ENCODE results near the gene NAV2. TPM values are rescaled to one million over a fixed set of nuclear protein-coding genes. Genes with fewer than 3 reads are reported as not detected.
"Not testable (repeated sequence)": the region's sequence is repeated elsewhere in the genome, so short reads cannot be mapped to it uniquely, and the experiment has no call there.

Gene NAV2
- total and polyA plus RNA-seq, 5 experiments from 2014 or later, result 0.06 to 4.2 (median 1.1) TPM; not detected in 1

GRCh38 chr11:19921976-19922688 is 209.5 kb downstream of the NAV2 start:
- ATAC-seq (no peak), DNase-seq (no peak)
- H3K36me3 Mint-ChIP-seq, result no peaks in the 10 kb centered on the region
- POLR2A ChIA-PET, result no interaction called here
- H3K27me3 Mint-ChIP-seq, result peaks cover 12 to 24% (median 22%) of the 10 kb centered on the region in 5 donors
- H3K4me3 Mint-ChIP-seq, result no peak overlapping the region
- H3K4me1 Mint-ChIP-seq, result no peaks in the 10 kb centered on the region
- H3K9me3 Mint-ChIP-seq, result peaks cover 0 to 4% (median 0%) of the 10 kb centered on the region in 9 donors
- no peak overlapping the region for H3K27ac Mint-ChIP-seq

- POLR2A ChIA-PET, result no interaction called here
Observed at GRCh38 chr11:19922689-19923035, 210.0 kb downstream of the NAV2 start.

GRCh38 chr11:19923626-19924025 is 211.0 kb downstream of the NAV2 start:
- Mint-ChIP-seq H3K27ac (no peak overlapping the region), H3K4me1 (no peaks in the 10 kb centered on the region), H3K9me3 (peaks cover 0 to 4% (median 0%) of the 10 kb centered on the region in 9 donors), H3K27me3 (peaks cover 9 to 22% (median 12%) of the 10 kb centered on the region in 5 donors), H3K4me3 (no peak overlapping the region), H3K36me3 (no peaks in the 10 kb centered on the region)
- ATAC-seq (no peak), DNase-seq (no peak)
- POLR2A ChIA-PET, result no interaction called here

More at GRCh38 chr11:19922689-19923035, 210.0 kb downstream of the NAV2 start:
- H3K27ac Mint-ChIP-seq, result no peak overlapping the region
- peaks cover 9 to 22% (median 22%) of the 10 kb centered on the region in 5 donors for H3K27me3 Mint-ChIP-seq
- no peaks in the 10 kb centered on the region for H3K4me1 Mint-ChIP-seq
- H3K9me3 Mint-ChIP-seq, result peaks cover 0 to 4% (median 0%) of the 10 kb centered on the region in 9 donors
- DNase-seq (no peak), ATAC-seq (no peak)
- no peak overlapping the region for H3K4me3 Mint-ChIP-seq
- no peaks in the 10 kb centered on the region for H3K36me3 Mint-ChIP-seq

GRCh38 chr11:19924311-19924710 is 211.7 kb downstream of the NAV2 start:
- POLR2A ChIA-PET, result interaction anchor here (0.5 kb wide), 1 partner anchor 442 kb away, joined by 5 read pairs; no protein-coding TSS in a partner anchor
- Mint-ChIP-seq H3K27me3 (peaks cover 5 to 20% (median 12%) of the 10 kb centered on the region in 5 donors), H3K4me1 (no peaks in the 10 kb centered on the region), H3K27ac (no peak overlapping the region), H3K4me3 (no peak overlapping the region), H3K36me3 (no peaks in the 10 kb centered on the region), H3K9me3 (peaks cover 0 to 2% (median 0%) of the 10 kb centered on the region in 9 donors)
- no peak for DNase-seq
- ATAC-seq, result no peak

DNA sequence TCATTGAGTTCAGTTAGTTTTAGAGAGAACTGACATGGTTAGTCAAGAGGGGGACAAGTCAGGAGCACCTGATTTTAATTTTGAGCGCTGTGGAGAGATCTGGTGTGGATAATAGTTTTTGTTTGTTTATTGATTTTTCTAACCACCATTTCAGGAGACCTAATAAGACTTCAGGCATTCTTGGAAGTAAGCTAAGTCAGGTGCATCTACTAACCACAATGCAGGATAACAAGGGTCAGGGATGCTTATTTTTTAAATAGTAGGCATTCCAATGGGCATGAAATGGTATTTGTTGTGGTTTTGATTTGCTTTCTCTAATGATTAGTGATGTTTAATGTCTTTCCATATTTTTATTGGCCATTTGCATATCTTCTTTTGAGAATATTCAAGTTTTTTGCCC is 212.1 kb downstream of the NAV2 start:
- Mint-ChIP-seq H3K36me3 (no peaks in the 10 kb centered on the region), H3K27me3 (peaks cover 1 to 16% (median 9%) of the 10 kb centered on the region in 5 donors), H3K9me3 (no peaks in the 10 kb centered on the region), H3K4me1 (no peaks in the 10 kb centered on the region), H3K27ac (no peak overlapping the region), H3K4me3 (no peak overlapping the region)
- no peak for ATAC-seq
- DNase-seq, result no peak
- POLR2A ChIA-PET, result no interaction called here

DNA sequence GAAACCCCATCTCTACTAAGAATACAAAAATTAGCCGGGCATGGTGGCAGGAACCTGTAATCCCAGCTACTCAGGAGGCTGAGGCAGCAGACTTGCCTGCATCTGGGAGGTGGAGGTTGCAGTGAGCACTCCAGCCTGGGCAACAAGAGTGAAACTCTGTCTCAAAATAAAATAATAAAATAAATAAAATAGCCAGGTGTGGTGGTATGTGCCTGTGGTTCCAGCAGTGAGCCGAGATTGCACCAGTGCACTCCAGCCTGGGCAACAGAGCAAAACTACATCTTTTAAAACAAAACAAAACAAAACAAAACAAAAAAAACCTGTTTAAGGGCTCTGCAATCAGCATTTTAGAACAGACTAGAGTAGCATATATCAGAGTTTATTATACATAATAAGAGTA is 214.8 kb downstream of the NAV2 start:
- H3K36me3 Mint-ChIP-seq, ATAC-seq, H3K4me3 Mint-ChIP-seq, H3K27ac Mint-ChIP-seq, H3K4me1 Mint-ChIP-seq, POLR2A ChIA-PET, H3K9me3 Mint-ChIP-seq, DNase-seq: not testable (repeated sequence)
- H3K27me3 Mint-ChIP-seq, result peaks cover 2 to 14% (median 10%) of the 10 kb centered on the region in 5 donors

DNA sequence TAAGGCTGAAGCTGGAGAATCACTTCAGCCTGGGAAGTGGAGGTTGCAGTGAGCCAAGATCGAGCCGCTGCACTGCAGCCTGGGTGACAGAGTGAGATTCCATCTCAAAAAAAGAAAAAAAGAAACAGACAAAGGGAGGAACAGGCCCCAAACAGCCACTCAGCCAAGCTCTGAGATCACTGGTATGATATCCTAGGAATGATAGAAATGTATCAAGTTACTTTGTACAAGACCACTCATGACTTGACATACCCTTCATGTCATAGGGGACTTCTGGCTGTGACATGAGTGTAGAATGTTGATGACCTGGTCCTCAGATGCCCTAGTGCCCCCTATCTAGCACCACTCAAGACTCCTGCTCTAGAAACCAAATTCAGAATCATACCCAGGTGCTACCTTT is 216.5 kb downstream of the NAV2 start:
- Mint-ChIP-seq H3K4me3 (no peak overlapping the region), H3K27ac (no peak overlapping the region), H3K9me3 (no peaks in the 10 kb centered on the region), H3K27me3 (peaks cover 2 to 19% (median 10%) of the 10 kb centered on the region in 5 donors), H3K36me3 (no peaks in the 10 kb centered on the region), H3K4me1 (no peaks in the 10 kb centered on the region)
- POLR2A ChIA-PET, result no interaction called here
- ATAC-seq, result no peak
- DNase-seq, result no peak

DNA sequence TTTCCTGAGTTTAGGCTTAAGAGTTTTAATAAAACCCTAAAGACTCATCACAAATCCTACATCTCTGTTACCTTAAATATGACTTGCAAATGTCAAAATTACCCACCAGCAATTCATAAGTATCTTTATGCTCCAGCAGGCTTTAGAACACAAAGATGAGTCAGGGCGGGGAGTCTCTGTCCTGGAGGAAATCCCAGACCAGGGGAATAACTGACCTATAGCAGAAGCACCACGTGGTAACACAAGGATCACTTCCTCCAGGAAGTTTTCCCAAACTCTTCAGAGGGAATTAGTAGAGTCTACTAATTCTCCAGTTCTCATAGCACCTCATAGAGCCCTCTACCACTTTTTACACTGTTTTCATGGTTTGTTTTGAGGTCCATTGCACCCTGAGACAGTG is 217.0 kb downstream of the NAV2 start:
- DNase-seq (no peak), ATAC-seq (no peak)
- H3K27me3 Mint-ChIP-seq, result peaks cover 2 to 16% (median 9%) of the 10 kb centered on the region in 5 donors
- no peaks in the 10 kb centered on the region for H3K36me3 Mint-ChIP-seq
- no peaks in the 10 kb centered on the region for H3K4me1 Mint-ChIP-seq
- H3K4me3 Mint-ChIP-seq, result no peak overlapping the region
- no peaks in the 10 kb centered on the region for H3K9me3 Mint-ChIP-seq
- H3K27ac Mint-ChIP-seq, result no peak overlapping the region
- POLR2A ChIA-PET, result no interaction called here

- Mint-ChIP-seq H3K27me3 (peaks cover 2 to 13% (median 8%) of the 10 kb centered on the region in 5 donors), H3K9me3 (no peaks in the 10 kb centered on the region), H3K27ac (no peak overlapping the region)
Observed at GRCh38 chr11:19931141-19931770, 218.6 kb downstream of the NAV2 start.

GRCh38 chr11:19931771-19932369 is 219.2 kb downstream of the NAV2 start:
- Mint-ChIP-seq H3K9me3 (no peaks in the 10 kb centered on the region), H3K27me3 (peaks cover 2 to 12% (median 8%) of the 10 kb centered on the region in 5 donors), H3K4me1 (no peaks in the 10 kb centered on the region), H3K4me3 (no peak overlapping the region), H3K27ac (no peak overlapping the region), H3K36me3 (no peaks in the 10 kb centered on the region)
- POLR2A ChIA-PET, result no interaction called here
- no peak for ATAC-seq
- no peak for DNase-seq

More at GRCh38 chr11:19931141-19931770, 218.6 kb downstream of the NAV2 start:
- no peak for DNase-seq
- Mint-ChIP-seq H3K4me1 (no peaks in the 10 kb centered on the region), H3K36me3 (no peaks in the 10 kb centered on the region), H3K4me3 (no peak overlapping the region)
- POLR2A ChIA-PET, result no interaction called here
- ATAC-seq, result no peak

DNA sequence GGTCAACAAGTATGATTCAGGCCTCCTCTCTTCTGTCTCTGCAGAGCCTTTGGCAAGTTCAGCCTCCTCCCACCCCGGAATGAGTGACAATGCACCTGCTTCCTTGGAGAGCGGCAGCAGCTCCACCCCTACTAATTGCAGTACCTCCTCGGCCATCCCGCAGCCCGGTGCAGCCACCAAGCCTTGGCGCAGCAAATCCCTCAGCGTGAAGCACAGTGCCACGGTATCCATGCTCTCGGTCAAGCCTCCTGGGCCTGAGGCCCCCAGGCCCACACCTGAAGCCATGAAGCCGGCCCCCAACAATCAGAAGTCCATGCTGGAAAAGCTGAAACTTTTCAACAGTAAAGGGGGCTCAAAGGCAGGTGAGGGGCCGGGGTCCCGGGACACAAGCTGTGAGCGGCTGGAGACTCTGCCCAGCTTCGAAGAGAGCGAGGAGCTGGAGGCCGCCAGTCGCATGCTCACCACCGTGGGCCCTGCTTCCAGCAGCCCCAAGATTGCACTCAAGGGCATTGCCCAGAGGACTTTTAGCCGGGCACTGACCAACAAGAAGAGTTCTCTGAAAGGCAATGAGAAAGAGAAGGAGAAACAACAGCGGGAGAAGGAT is 220.6 kb downstream of the NAV2 start:
- no peak overlapping the region for H3K4me3 Mint-ChIP-seq
- no peaks in the 10 kb centered on the region for H3K36me3 Mint-ChIP-seq
- peaks cover 6 to 12% (median 8%) of the 10 kb centered on the region in 5 donors for H3K27me3 Mint-ChIP-seq
- peaks cover 0 to 2% (median 0%) of the 10 kb centered on the region in 4 donors for H3K4me1 Mint-ChIP-seq
- no peak overlapping the region for H3K27ac Mint-ChIP-seq
- POLR2A ChIA-PET, result no interaction called here
- no peaks in the 10 kb centered on the region for H3K9me3 Mint-ChIP-seq
- no peak for ATAC-seq
- no peak for DNase-seq

DNA sequence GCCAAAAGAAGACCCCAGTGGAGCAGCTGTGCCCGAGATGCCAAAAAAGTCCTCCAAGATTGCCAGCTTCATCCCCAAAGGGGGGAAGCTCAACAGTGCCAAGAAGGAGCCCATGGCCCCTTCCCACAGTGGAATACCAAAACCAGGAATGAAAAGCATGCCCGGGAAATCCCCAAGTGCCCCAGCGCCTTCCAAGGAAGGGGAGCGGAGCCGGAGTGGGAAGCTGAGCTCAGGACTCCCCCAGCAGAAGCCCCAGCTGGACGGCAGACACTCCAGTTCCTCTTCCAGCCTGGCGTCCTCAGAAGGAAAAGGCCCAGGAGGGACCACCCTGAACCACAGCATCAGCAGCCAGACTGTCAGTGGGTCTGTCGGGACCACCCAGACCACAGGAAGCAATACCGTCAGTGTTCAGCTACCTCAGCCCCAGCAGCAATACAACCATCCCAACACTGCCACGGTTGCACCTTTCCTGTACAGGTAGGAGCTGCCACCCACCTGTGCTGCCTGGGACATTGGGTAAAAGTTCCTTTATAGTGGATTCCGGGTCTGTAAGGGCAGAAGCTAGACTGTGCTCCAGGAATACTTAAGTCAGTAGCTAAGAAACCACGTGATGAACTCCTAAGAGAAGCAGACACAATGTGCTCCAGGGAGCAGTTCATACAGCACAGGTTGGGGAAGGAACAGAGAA is 221.3 kb downstream of the NAV2 start:
- H3K36me3 Mint-ChIP-seq, result no peaks in the 10 kb centered on the region
- no peak overlapping the region for H3K4me3 Mint-ChIP-seq
- ATAC-seq (no peak), DNase-seq (no peak)
- no peaks in the 10 kb centered on the region for H3K9me3 Mint-ChIP-seq
- POLR2A ChIA-PET, result no interaction called here
- no peak overlapping the region for H3K27ac Mint-ChIP-seq
- peaks cover 0 to 2% (median 0%) of the 10 kb centered on the region in 4 donors for H3K4me1 Mint-ChIP-seq
- H3K27me3 Mint-ChIP-seq, result peaks cover 4 to 12% (median 8%) of the 10 kb centered on the region in 5 donors
